Ishikawa (cell line): Measurements from ENCODE around the gene ROR1.

Experiments used
- CREB1 ChIP-seq: IDR thresholded peaks from 2 replicates; pipeline ENCODE4 v1.6.1; 2012; ENCODE audit warnings: low read depth
- EP300 ChIP-seq: IDR thresholded peaks from 2 replicates; pipeline ENCODE4 v1.6.1; 2012; ENCODE audit warnings: borderline replicate concordance
- TEAD4 ChIP-seq: IDR thresholded peaks from 2 replicates; pipeline ENCODE4 v1.6.1; 2012
- YY1 ChIP-seq: IDR thresholded peaks from 2 replicates; pipeline ENCODE4 v1.6.1; 2012; ENCODE audit warnings: low read depth

- TF ChIP-seq CREB1 (no peak), EP300 (no peak), YY1 (no peak), TEAD4 (no peak)
Observed at GRCh38 chr1:64124704-64125440, 351.1 kb downstream of the ROR1 start.
